Skeletal muscle cell (primary cell): ENCODE results near the gene HMG20B.
A peak's percentile ranks its signal among the peaks of the same experiment; 100 is the strongest.
"Not testable (repeated sequence)": the region's sequence is repeated elsewhere in the genome, so short reads cannot be mapped to it uniquely, and the experiment has no call there.

Source experiments
- DNase-seq: peaks from one replicate; pipeline ENCODE4 v3.0.0-alpha.2; 2010; ENCODE audit warnings: low read depth
- H3K4me3 ChIP-seq: 2 replicates; pipeline ENCODE4 v1.5.1; 2011; ENCODE audit warnings: low read depth, mild to moderate bottlenecking, control low read depth, low read length, moderate library complexity

HMG20B gene

DNA sequence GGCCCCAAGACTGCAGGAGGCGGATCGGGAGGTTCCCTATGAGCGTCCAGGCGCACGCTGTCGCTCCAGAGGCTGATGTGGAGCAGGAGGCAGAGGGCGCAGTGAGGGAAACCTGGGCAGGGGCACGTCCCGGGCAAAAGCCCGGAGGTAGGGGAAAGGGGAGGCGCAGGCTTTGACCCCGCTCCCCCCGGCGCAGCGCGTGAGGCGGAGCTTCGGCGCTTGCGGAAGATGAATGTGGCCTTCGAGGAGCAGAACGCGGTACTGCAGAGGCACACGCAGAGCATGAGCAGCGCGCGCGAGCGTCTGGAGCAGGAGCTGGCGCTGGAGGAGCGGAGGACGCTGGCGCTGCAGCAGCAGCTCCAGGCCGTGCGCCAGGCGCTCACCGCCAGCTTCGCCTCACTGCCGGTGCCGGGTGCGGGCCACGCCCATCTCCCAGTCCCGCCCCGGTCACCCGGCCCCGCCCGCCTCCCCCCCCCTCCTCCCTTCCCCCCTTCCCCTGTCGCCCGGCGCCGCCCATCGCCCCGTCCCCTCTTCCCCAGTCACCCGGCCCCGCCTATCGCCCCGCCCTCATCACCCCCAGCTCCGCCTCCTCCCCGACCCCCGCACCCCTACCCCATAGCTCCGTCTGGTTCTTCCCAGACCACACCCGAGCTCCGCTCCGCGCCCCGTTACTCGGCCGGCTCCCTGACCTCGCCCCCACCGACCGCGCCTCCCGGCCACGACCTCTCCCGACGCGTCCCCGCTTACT is 4.1 kb downstream of the HMG20B start:
- H3K4me3 ChIP-seq, result peak overlapping the region; percentile 34
- DNase-seq, result peak; percentile 35

DNA sequence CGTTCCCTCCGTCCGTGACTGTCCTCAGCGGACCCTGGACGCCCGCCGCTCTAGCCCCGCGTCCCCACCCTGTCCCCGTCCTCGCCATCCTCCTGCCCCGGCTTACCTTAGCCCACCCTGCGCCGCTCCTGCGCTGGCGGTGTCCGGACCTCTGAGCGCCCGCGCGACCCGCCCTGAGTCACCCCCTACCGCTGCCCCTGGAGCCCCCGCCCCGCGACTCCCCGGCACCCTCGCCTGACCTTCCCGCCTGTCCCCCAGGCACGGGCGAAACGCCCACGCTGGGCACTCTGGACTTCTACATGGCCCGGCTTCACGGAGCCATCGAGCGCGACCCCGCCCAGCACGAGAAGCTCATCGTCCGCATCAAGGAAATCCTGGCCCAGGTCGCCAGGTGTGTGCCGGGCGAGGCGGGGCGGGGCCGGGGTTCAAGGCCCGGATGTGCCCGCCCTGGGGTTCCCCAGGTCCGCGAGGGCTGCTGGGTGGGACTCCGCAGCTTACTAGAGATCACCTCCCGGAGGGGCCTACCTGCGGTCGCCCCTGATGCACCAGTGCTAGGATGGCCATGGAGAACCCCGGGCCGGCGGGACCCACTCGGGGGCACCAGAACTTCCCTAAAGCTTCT is 5.1 kb downstream of the HMG20B start:
- DNase-seq, result no peak
- no peak overlapping the region for H3K4me3 ChIP-seq

DNA sequence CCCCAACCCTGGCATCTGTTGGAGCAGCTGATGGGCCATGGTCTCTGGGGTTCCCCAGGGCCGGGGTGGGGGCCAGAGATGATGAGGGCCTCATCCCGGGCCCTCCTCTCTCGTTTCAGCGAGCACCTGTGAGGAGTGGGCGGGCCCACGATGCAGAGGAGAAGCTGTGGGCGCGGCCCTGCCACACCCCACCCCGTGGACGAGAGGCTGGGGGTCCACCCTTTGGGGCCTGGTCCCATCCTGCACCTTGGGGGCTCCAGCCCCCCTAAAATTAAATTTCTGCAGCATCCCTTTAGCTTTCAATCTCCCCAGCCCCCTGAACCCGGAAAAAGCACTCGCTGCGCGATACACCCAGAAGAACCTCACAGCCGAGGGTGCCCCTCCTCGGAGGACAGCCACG is 5.6 kb downstream of the HMG20B start:
- H3K4me3 ChIP-seq, result no peak overlapping the region
- DNase-seq, result no peak

DNA sequence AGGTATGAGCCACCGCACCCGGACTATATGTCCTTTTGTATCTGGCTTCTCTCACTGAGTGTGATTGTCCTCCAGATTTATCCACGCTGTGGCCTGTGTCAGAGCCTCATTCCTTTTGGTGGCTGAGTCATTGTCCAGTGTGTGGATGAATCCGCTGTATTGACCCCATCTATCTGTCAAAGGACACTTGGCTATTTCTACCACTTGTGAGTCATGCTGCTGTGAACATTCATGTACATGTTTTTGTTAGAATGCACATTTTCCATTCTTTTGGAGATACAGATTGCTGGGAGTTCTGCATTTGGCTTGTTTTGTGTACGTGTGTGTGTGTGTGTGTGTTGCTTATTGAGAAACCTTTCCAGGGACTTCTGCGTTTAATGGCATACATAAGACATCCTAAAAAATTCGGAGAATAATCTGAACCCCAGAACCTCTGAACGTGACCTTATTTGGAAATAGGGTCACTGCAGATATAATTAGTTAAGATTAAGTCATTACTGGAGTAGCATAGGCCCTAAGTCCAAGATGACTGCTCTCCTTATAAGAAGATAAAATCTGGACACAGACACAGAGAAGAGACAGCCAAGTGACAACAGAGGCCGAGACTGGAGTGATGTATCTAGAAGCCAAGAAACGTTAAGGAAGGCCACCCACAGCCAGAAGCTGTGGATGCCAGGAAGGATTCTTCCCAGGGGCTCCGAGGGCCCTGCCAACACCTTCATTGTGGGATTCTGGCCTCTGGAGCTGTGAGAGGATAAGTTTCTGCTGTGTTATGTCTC is 7.6 kb downstream of the HMG20B start:
- no peak overlapping the region for H3K4me3 ChIP-seq
- peak; percentile 83 for DNase-seq

DNA sequence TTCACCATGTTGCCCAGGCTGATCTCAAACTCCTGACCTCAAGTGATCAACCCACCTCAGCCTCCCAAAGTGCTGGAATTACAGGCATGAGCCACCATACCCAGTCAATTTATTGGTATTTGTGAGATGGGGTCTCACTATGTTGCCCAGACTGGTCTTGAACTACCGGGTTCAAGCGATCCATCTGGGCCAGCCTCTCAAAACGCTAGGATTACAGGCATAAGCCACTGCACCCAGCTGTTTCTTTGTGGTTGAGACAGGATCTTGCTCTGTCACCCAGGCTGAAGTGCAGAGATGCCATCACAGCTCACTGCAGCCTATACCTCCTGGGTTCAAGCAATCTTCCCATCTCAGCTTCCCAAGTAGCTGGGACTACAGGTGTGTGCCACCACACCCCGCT is 9.0 kb downstream of the HMG20B start:
- not testable (repeated sequence) for H3K4me3 ChIP-seq, DNase-seq

DNA sequence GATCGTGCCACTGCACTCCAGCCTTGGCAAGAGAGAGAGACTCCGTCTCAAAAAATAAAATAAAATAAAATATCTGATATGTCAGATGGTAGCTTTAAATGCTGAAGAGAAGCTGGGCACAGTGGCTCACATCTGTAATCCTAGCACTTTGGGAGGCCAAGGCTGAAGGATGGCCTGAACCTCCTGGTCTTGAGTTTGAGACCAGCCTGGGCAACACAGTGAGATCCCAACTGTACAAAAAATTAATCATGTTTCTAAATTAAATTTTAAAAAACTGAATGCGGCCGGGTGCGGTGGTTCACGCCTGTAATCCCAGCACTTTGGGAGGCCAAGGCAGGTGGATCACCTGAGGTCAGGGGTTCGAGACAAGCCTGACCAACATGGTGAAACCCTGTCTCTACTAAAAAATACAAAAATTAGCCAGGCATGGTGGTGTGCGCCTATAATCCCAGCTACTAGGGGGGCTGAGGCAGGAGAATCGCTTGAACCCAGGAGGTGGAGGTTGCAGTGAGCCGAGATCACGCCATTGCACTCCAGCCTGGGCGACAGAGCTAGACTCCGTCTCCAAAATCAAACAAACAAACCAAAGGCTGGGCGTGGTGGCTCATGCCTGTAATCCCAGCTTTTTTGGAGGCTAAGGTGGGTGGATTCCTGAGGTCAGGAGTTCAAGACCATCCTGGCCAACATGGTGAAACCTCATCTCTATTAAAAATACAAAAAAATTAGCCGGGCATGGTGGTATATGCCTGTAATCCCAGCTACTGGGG is 11.5 kb downstream of the HMG20B start:
- not testable (repeated sequence) for H3K4me3 ChIP-seq, DNase-seq

DNA sequence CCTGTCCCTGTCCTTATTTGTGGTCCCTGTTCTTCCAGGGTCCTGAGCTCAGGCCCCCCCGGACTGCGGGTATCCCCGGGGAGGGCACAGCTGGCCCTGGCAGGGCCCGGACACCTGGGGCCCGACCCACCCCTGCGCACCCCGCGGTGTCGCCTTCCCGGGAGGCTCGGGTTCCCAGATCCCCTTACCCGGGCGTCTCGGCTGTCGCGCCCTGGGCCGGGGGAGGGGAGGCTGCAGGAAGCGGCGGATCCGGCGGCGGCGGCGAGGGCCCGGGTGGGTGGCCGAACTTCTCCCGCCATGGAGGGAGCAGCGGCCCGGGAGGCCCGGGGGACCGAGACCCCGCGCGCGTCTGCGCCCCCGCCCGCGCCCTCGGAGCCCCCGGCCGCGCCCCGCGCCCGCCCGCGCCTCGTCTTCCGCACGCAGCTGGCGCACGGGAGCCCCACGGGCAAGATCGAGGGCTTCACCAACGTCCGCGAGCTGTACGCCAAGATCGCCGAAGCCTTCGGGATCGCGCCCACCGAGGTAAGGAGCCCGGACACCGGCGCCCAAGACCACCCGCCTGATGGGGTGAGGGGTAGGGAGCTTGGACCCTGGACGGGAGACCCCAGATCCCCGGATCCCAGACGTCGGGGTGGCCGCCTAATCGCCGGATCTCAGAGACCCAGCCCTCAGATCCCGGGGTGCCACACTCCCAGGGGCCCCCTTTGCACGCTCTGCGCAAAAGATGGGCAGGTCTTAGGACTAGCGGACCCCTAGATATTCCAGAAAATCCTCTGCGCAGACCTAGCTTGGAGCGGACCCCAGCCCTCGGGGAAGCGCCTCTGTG is 12.8 kb downstream of the HMG20B start, which contains the start of gene GIPC3:
Gene GIPC3 (plus strand): TSS at position 178 of the 826 bp plus-strand sequence. CDS start 120 bp downstream, at position 298.
- no peak for DNase-seq
- H3K4me3 ChIP-seq, result peak within 1 kb of the TSS; percentile 36

DNA sequence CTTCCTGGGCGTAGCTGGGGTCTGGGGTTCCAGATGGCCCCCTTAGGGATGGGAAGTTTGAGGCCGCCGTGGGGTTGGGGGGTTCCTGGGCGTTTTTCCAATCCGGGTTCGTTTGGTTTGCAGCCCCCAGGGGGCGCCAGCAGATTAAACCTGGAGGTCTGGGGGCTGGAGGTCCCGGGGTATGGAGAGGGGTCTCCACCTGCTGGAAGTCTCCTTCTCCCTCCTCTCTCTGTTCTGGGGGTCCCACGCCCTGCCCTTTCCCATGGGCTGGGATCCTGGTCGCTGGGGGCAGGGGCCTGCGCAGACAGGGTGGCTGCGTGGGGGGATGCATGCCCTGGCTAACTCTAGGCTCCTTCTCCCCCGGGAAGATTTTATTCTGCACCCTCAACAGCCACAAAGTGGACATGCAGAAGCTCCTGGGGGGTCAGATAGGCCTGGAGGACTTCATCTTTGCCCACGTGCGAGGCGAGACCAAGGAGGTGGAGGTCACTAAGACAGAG is 13.4 kb downstream of the HMG20B start:
- DNase-seq, result no peak
- H3K4me3 ChIP-seq, result peak overlapping the region; percentile 36

DNA sequence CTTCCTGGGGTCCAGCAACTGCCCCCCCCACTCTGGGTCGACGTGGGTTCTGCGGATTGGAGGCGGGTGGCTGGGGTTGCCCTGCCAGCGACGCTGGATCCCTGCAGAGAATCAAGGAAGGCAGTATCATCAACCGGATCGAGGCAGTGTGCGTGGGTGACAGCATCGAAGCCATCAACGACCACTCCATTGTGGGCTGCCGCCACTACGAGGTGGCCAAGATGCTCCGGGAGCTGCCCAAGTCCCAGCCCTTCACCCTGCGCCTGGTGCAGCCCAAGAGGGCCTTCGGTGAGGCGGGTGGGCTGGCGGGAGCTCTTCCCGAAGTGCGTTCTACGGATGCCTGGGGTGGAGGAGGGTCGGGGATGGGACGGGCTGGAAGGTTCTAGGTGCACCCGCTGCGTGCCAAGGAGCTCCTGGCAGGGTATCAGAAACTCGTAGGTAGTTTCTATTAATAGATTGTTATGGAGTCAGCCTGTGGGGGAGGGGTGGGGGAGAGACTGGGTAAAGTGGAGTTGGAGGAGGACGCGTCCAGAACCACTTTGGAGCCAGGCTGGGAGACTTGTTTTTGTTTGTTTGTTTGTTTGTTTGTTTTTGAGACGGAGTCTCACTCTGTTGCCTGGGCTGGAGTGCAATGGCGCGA is 14.1 kb downstream of the HMG20B start:
- no peak overlapping the region for H3K4me3 ChIP-seq
- DNase-seq, result no peak

DNA sequence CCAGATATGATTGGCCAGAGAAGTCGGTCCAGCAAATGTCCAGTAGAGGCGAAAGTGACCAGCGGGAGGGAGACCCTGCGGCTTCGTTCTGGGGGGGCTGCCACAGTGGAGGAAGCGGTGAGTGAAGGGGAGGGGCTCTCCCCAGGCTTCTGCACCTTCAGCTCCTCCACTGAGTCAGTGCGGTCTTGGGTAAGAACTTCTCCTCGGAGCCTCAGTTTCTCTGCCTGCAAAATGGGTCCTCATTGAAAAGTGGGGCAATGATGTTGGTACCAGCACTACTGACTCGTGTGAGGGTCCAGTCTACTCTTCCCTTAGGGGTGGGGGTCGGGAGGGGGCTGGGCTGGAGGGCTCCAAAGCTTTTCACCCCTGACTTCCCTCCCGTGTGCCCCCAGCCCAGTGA is 16.7 kb downstream of the HMG20B start:
- H3K4me3 ChIP-seq, result no peak overlapping the region
- no peak for DNase-seq

DNA sequence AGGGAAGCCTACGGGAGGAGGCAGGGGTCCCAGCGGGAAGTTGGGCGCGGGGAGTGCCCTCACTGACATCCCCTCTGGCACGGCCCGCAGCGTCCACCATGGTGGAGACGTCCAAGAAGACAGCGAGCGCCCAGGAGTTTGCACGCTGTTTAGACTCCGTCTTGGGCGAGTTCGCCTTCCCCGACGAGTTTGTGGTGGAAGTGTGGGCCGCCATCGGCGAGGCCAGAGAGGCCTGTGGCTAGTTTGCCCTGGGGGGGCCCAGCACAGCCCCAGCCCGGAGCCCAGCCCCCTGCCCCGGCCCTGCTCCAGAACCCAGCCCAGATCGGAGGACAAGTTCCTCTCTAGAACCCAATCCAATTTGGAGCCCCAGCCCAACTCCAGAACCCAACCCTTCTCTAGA is 17.2 kb downstream of the HMG20B start:
- H3K4me3 ChIP-seq, result no peak overlapping the region
- DNase-seq, result no peak

DNA sequence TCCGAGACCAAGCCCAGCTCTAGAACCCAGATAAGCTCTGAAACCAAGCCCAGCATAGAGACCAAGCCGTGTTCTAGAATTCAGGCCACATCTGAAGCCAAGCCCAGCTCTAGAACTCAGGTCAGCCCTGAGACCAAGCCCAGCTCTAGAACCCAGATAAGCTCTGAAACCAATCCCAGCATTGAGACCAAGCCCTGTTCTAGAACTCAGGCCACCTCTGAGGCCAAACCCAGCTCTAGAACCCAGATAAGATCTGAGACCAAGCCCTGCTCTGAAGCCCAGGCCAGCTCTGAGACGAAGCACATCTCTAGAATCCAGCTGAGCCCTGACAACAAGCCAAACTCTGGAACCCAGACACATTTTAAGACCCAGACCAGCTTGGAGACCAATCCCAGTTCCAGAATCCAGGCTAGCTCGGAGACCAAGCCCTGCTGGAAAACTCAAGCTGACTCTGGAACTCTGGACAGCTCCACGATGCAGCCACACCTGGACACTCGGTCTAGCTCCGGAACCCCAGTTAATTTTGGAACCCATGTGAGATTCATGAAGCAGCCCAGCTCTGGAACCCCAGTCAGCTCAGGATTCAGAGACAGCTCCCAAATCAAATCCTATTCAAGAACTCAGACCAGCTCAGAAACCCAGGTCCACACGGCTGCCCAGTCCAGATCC is 18.4 kb downstream of the HMG20B start:
- DNase-seq, result no peak
- H3K4me3 ChIP-seq, result no peak overlapping the region

DNA sequence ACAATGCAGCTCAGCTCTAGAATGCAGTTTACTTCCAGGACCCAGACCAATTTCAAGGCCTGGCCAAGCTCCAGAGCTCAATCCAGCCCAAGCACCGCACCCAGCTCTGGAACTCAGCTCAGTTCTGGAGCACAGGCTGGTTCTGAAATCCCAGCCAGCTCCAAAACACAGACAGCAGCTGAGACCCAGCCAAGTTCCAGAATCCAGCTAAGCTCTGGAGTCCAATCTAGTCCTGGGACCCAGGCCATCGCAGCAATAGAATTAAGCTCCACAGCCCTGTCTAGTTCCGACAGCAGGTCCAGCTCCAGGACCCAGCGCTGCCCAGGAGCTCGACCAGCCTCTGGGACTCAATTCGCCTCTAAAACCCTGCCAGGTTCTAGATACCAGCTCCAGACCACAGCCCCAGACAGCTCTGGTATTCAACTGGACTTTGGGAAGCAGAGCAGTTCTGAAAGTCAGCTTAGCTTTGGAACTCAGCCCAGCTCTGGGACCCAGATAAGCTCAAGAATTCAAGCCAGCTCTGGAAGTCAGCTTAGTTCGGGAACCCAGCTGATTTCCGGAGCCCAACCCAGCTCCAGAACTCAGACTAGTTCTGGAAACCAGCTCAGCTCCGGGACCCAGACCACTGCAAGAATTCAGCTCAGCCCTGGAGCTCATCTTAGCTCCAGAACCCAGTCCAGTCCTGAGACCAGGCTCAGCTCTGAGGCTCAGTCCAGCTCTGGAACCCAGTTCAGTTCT is 19.3 kb downstream of the HMG20B start:
- H3K4me3 ChIP-seq, result no peak overlapping the region
- DNase-seq, result no peak

DNA sequence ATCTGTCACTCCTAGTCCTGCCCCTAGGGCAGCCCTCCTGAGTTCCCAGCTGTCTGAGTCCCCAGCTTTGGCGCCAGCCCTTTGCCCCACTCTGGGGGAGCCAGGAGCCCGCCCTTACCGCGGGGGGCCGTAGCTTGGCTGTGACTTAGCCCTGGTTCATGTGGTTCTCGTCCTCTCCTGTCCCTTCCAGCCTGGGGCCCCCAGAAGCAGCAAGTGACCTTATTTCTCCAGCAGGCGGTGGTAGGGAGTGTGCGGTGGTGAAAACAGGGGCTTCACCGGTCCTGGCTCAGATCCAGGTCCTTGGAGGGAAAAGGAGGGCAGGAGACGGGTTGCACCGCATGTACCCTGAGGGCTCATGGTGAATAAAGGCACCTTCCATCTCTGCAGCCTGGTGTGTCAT is 20.4 kb downstream of the HMG20B start:
- no peak overlapping the region for H3K4me3 ChIP-seq
- DNase-seq, result no peak

DNA sequence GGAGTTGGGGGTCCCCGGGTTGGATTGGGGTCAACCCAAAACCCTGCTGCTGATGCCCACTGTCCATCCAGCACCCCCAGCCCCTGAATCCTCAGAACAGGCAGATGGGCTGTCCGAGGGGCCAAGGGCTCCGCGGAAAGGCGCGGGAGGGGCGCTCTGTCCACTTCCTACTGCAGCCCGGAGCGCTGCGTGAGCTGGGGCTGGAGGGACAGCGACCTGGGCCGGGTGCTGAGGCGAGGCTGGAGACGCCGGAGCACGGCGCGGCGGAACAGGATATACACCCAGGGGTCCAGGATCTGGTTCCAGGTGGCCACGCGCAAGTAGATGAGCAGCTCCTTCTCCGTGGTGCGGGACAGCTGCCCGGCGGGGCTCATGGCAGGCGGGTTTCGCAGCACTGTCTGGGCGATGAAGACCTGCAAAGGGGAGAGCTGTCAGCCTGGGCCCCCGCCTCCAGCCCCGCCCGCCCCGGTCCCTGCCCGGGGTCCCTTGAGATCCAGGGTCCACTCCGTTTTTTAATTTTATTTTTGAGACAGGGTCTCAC is 22.8 kb downstream of the HMG20B start:
- H3K4me3 ChIP-seq, result no peak overlapping the region
- no peak for DNase-seq

DNA sequence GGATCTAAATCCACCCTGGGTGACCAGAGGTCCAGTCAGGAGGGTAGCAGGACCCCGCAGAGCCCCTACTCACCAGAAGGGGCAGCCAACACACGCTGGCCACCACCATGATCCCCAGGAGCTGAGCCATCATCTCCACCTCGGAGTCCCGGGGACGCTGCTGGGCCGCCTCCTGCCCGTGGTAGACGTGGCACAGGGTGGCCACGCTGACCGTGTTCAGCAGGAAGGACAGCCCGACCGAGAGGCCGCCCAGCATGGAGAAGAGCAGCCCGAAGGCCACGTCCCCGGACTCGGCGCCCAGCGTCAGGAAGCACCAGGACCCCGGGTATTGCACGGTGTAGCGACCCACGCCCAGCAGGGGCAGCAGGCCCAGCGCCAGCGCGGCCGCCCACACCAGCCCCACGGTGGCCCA is 27.0 kb downstream of the HMG20B start:
- H3K4me3 ChIP-seq, result no peak overlapping the region
- DNase-seq, result no peak

DNA sequence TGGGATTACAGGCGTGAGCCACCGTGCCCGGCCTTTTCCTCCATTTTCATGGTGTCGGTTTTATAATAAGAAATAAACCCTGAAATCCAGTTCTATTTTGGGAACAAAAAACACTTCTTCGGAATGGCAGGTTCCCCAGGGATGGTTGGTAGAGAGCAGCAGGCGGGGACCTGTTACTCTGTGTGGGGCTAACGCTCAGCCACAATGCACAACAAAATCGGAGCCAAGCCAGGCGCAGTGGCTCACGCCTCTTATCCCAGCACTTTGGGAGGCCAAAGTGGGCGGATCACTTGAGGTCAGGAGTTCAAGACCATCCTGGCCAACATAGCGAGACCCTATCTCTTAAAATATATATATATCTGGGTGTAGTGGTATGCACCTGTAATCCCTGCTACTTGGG is 28.3 kb downstream of the HMG20B start:
- no peak for DNase-seq
- H3K4me3 ChIP-seq, result no peak overlapping the region
